ENCODE measurements around the gene PIP4P1.
A peak's percentile ranks its signal among the peaks of the same experiment; 100 is the strongest.

The PIP4P1 gene

DNA sequence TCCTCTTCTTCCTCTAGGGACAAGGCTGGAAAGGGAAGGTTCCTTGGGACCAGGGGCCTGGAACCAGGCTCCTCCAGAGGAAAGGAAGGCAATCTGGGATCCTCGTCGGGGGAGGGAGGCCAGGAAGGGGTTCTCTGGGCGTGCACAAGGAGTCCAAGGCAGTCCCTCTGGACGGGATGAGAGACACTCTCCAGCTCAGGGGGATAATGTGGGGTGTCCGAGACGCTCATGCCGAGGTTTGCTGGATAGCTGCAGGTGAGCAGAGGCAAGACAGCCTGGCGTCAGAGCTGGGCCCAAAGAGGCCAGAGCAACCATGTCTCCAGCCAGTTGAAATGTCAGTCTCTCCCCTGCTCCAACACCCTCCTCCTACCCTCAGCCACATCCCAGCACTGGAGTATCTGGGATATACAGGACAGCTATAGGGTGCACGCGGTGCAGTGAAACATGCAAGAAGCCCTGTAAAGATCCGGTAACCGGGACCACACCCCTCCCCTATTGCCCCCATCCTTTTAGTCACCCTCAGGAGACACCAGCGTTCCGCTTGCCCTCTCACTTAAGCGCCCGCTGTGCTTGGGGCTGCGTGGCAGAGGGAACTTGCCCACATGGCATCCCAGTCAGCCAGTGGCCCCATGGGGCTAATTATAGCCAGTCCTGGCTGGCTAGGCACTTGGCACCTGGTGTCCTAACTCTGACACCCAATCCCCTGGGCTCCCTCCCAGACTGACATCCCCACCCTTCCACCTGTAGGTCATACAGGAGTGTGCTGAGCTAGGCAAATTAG is 25.5 kb downstream of the PIP4P1 start, which contains the start of gene KLHL33:
TSS of gene KLHL33 (minus strand) at position 585 of the 781 bp plus-strand sequence. CDS start at position 230, 355 bp downstream.
- DNase-seq = no peak

DNA sequence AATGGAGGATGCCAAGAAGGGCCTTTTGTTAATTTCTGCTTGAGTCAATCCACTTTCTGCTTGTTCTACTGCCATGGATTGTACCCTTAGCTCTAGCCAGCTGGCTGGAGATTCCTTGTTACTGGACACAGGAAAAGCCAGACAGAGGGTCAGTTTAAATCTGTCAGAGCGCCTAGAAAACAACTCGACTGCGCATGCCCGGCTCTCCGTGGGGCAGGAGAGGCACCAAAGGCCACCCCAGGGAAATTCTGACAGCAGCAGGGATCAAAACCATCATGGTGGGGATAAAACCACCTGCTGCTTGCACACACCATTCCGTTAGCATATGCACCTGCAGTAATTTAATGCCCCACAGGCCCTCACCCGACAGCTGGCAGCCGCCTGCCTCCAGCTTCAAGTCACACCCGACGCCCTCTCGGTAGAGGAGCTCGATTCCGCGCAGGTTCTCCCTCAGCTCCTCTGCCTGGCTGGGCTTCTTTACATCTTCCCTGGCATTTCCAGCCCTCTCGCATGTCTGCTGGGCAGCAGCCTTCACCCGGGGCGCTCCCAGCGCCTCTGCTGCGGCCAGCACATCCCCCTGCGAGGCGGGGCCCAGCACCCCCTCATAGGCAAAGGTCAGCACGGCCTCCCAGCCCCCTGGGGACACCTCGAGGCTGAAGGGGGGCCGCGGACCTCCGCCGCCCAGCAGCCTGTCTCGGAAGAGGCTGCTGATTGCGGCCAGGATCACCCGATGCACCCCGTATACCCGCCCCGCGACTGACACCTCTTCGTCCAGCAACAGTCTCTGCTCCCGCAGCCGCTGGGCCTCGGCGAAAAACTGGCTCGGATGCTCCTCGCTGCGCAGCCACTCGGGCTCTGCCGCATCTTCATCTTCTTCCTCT is 26.3 kb downstream of the PIP4P1 start:
- no peak for DNase-seq

- DNase-seq = no peak
Observed at GRCh38 chr14:20429801-20430669, 31.2 kb downstream of the PIP4P1 start.

DNA sequence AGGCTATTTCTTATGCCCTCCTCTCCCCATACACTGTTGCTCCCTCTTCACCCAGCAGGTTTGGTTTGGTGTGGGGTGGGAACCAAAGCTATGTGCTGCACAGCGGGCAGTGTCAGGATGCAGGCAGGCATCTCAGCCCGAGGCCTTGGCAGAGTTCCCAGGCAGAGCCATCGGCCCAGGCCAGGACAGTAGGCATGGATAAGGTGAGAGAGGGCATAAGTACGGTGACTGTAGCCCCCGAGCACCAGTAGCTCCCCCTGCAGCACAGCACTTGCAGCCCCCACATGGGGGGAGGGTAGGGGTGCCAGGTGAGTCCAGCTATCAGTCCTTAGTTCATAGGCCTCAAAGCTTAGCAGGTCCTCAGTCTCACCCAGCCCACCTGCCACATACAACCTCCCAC is 32.4 kb downstream of the PIP4P1 start:
- DNase-seq = no peak

DNA sequence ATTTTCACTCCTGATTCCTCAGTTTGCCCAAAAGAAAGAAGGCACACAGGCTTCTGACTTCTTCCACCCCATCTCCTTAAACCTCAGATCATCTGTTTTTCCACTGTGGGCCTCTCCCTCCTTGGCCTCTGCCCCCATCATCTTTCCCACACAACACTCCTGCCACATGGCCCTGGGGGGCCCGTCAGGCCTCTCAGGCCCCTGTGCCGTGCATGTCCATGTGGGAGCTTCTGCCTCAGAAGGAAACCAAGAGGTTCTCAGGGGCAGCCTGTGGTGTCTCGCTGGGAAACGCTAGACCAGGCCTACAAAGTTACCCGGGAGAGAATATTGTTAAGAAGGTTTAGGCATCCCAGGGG is 33.2 kb downstream of the PIP4P1 start:
- no peak for DNase-seq

DNA sequence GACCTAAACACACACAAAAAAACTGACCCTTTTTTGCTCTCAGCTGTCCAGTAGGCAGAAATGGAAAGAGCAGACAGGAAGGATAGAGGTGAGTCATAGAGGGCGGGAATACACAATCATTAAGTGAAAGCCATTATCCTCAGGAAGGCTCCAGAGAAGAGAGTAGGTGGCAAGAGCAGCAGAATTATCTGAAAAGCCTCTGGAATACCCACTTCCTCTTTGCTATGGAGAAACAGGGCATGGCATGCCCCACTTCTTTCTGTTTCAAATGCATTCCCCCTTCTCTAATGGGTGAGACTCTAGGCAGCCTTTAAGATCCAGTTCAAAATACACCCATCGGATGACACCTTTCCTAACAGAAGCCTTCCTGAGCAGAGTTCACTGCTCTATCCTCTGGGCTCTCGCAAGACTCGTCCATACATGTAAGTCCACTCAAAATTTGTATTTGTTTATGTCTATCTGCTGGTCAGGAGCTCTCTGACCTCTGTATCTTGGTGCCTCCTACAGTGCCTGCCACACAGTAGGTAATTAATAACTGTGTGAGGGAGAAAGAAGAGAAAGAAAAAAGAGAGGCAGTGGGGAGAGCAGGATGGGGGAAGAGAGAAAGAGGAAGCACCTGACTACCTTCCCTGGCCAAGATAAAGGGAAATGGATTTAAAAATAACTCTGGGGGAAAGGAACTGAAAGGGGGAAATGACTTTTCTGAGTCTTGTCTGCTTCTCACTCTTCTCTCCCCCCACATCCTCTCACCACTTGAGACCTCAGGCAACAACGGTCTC is 33.8 kb downstream of the PIP4P1 start:
- DNase-seq = peak; percentile 91

- DNase-seq = no peak
Observed at GRCh38 chr14:20424851-20425250, 36.4 kb downstream of the PIP4P1 start.

DNA sequence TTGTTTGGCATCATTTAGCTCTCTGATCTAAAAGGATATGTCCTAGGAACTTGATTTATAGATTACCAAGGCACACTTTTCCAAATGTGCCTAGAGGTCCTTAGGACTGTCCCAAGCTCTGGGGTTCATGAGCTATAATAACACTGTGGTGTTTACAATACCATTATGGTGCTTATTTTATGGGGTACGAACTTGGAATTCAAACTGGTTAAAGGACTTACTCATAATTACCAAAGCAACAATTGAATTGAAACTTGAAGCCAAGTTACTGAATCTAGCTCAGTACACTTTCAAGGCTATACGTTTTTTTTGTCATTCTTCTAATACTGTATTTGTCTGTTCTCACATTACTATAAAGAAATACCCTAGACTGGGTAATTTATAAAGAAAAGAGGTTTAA is 38.3 kb downstream of the PIP4P1 start:
- DNase-seq = no peak

DNA sequence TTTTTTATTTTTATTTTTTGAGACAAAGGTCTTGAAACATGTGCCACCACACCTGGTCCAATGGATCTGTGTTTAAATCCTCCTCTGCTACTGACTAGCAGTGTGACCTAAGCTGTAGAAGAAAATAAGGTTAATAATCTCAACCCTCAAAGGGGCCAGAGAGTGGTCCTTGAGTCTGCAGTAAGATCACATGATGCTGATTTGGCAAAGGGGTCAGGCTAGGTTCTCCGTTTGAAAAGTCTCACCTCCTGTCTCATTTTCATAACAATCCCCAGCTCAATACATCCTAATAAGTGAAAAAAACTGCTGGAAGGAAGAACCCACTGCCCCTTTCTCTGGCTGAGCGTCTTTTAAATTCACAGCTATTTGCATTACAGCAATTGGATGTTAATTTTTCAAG is 40.0 kb downstream of the PIP4P1 start:
- no peak for DNase-seq

- DNase-seq = no peak
Observed at GRCh38 chr14:20419419-20419818, 41.8 kb downstream of the PIP4P1 start.

DNA sequence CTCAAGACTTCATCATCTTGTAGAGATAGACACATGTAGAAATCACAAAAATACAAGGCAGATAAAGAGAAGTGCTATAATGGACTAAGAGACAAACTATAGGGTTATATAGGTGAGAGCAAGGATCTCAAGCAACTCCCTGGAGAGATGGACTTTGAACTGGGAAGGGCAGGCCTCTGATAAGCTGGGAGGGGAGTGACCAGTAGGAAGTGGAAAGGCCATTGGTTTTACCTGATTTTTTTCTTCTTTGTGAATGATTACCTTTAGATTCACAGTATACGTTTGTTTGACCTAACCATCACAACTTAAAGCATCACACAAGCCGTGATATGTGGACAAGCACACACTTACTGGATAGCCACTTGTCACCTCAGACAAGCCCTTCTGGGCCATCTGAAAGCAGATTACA is 42.7 kb downstream of the PIP4P1 start:
- DNase-seq = no peak

DNA sequence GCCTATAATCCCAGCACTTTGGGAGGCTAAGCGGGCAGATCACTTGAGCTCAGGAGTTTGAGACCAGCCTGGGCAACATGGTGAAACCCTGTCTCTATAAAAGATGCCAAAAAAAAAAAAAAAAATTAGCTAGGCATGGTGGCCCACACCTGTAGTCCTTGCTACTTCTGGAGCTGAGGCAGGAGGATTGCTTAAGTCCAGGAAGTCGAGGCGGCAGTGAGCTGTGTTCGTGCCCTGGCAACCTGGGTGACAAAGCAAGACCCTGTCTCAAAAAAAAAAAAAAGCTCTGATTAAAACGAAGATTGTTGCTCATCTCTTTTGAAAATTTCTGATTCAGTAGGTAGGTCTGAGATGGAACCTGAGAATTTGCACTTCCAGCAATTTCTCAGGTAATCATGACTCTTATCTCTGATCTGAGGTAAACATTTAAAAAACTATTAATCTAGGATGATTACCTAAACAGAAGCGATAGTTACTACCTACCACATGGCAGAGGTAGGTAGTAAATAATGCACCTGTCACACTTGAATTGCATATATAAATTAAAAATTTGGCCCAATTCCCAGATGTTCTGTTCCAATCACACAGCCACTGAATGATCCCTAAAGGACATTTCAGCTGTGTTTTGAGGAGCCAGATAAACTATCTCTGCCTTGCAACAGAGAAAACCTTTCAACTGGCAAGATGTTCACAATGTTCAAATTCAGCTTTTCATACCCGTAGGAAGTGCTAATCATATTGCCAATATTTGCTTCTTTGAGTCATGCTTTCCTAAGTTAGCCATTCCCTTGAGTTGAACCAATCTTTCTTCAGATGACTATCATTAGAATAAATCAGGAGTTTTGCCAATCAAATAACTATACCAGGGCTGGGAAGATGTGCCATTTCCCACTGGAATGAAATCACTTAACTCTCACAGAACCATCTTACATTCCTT is 43.7 kb downstream of the PIP4P1 start:
- DNase-seq = no peak

GRCh38 chr14:20416223-20416622 is 45.0 kb downstream of the PIP4P1 start:
- DNase-seq = no peak

- peak; percentile 78 for DNase-seq
Observed at GRCh38 chr14:20415782-20416206, 45.4 kb downstream of the PIP4P1 start.

- DNase-seq = peak; percentile 67
Observed at GRCh38 chr14:20413744-20414082, 47.5 kb downstream of the PIP4P1 start.

- DNase-seq = peak; percentile 90
Observed at GRCh38 chr14:20412876-20413743, 48.1 kb downstream of the PIP4P1 start, which contains the start of gene TEP1. TSS of gene TEP1 (minus strand) at chr14:20413501. CDS start at chr14:20408439, 5,062 bp downstream.

GRCh38 chr14:20412411-20412810 is 48.8 kb downstream of the PIP4P1 start:
- DNase-seq = peak; percentile 92

GRCh38 chr14:20409226-20409625 is 52.0 kb downstream of the PIP4P1 start:
- peak; percentile 32 for DNase-seq

Data from inflammatory macrophage treated with lipopolysaccharide for 4 hours (primary cell).